ENCODE measurements around the gene OR5H15. TPM values are rescaled to one million over a fixed set of nuclear protein-coding genes. Genes with fewer than 3 reads are reported as not detected.

Gene OR5H15
- total RNA-seq, result not detected in 2 replicates

GRCh38 chr3:98166396-98166795 lies at the start of gene OR5H15:
OR5H15 (plus strand) TSS chr3:98166696; CDS start chr3:98168700, 2,004 bp downstream.

GRCh38 chr3:98130421-98130820 lies 36.1 kb upstream of the OR5H15 start, which contains the start of gene OR5H1:
OR5H1 (plus strand) TSS chr3:98130721; CDS start chr3:98132698, 1,977 bp downstream.

GRCh38 chr3:98147179-98147578 lies 19.3 kb upstream of the OR5H15 start, which contains the start of gene OR5H14:
OR5H14 (plus strand) TSS chr3:98147479; CDS start chr3:98149386, 1,907 bp downstream.

Other genes starting within 250 kb of the OR5H15 start
- gene RIOX2, start 194.3 kb upstream of the OR5H15 start, total RNA-seq, result 24.2 and 35.5 TPM in 2 replicates
- gene GABRR3, start 131.4 kb upstream of the OR5H15 start, total RNA-seq, result not detected in 2 replicates
- not detected in 2 replicates for gene OR5AC2, start 79.5 kb upstream of the OR5H15 start, total RNA-seq
- gene OR5H1, start 36.0 kb upstream of the OR5H15 start, total RNA-seq, result not detected in 2 replicates
- not detected in 2 replicates for gene OR5H14, start 19.2 kb upstream of the OR5H15 start, total RNA-seq
- not detected in 2 replicates for gene OR5H6, start 97.5 kb downstream of the OR5H15 start, total RNA-seq
- gene OR5H2, start 115.8 kb downstream of the OR5H15 start, total RNA-seq, result not detected in 2 replicates
- gene OR5K4, start 187.2 kb downstream of the OR5H15 start, total RNA-seq, result not detected in 2 replicates
- not detected in 2 replicates for gene OR5K3, start 224.0 kb downstream of the OR5H15 start, total RNA-seq